Neural crest cell (in vitro differentiated cells): ENCODE data around the gene RARB. TPM values are rescaled to one million over a fixed set of nuclear protein-coding genes. Genes with fewer than 3 reads are reported as not detected.
A peak's percentile ranks its signal among the peaks of the same experiment; 100 is the strongest.

Experiments
- DNase-seq: peaks from one replicate; pipeline ENCODE4 v3.0.0; 2021; ENCODE audit warnings: low read depth, mixed read lengths, low spot score
- H3K27ac Mint-ChIP-seq: one replicate; pipeline ENCODE4 v1.8.0; 2021; ENCODE audit warnings: mild to moderate bottlenecking, mixed read lengths; ENCODE audit not compliant: unreplicated experiment
- H3K27me3 Mint-ChIP-seq: 2 replicates; pipeline ENCODE4 v1.8.0; 2021; ENCODE audit warnings: low read depth, mild to moderate bottlenecking, mixed read lengths
- H3K36me3 Mint-ChIP-seq: 2 replicates; pipeline ENCODE4 v1.8.0; 2021; ENCODE audit warnings: low read depth, mild to moderate bottlenecking, mixed read lengths
- H3K4me1 Mint-ChIP-seq: 2 replicates; pipeline ENCODE4 v1.8.0; 2021; ENCODE audit warnings: mixed read lengths
- H3K4me3 Mint-ChIP-seq: one replicate; pipeline ENCODE4 v1.8.0; 2021; ENCODE audit warnings: mild to moderate bottlenecking, mixed read lengths
- H3K9me3 Mint-ChIP-seq: 2 replicates; pipeline ENCODE4 v1.8.0; 2021; ENCODE audit warnings: mixed read lengths
- total RNA-seq: library from RNA; stranded (reverse); gene quantifications from 2 replicates; pipeline ENCODE4 v1.2.1, GENCODE V29; 2021
- TF ChIP-seq, protein P1 (sequence below): fragments of 200-600 bp; sonication (generic); conservative IDR thresholded peaks from 2 replicates; pipeline ENCODE4 v1.5.0; 2021; ENCODE audit warnings: antibody characterized with exemption, mild to moderate bottlenecking

Gene RARB
- total RNA-seq, 1 donor from 2014 or later: 0.98 TPM

- Mint-ChIP-seq H3K4me3 (no peak overlapping the region), H3K27ac (no peak overlapping the region), H3K36me3 (no peaks in the 10 kb centered on the region), H3K4me1 (peaks cover 39% of the 10 kb centered on the region), H3K9me3 (no peaks in the 10 kb centered on the region), H3K27me3 (no peaks in the 10 kb centered on the region)
- TF ChIP-seq, protein P1, sequence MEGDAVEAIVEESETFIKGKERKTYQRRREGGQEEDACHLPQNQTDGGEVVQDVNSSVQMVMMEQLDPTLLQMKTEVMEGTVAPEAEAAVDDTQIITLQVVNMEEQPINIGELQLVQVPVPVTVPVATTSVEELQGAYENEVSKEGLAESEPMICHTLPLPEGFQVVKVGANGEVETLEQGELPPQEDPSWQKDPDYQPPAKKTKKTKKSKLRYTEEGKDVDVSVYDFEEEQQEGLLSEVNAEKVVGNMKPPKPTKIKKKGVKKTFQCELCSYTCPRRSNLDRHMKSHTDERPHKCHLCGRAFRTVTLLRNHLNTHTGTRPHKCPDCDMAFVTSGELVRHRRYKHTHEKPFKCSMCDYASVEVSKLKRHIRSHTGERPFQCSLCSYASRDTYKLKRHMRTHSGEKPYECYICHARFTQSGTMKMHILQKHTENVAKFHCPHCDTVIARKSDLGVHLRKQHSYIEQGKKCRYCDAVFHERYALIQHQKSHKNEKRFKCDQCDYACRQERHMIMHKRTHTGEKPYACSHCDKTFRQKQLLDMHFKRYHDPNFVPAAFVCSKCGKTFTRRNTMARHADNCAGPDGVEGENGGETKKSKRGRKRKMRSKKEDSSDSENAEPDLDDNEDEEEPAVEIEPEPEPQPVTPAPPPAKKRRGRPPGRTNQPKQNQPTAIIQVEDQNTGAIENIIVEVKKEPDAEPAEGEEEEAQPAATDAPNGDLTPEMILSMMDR: no peak
- no peak for DNase-seq
Measured at GRCh38 chr3:25478211-25478757, 50.2 kb downstream of the RARB start.

GRCh38 chr3:25478964-25479726 lies 51.1 kb downstream of the RARB start:
- Mint-ChIP-seq H3K4me3 (no peak overlapping the region), H3K27ac (no peak overlapping the region), H3K36me3 (no peaks in the 10 kb centered on the region), H3K9me3 (no peaks in the 10 kb centered on the region), H3K4me1 (peaks cover 37% of the 10 kb centered on the region), H3K27me3 (no peaks in the 10 kb centered on the region)
- DNase-seq: no peak
- TF ChIP-seq, protein P1: no peak

- H3K9me3 Mint-ChIP-seq: no peaks in the 10 kb centered on the region
- TF ChIP-seq, protein P1: no peak
- peaks cover 35% of the 10 kb centered on the region for H3K4me1 Mint-ChIP-seq
- H3K27me3 Mint-ChIP-seq: no peaks in the 10 kb centered on the region
- H3K36me3 Mint-ChIP-seq: no peaks in the 10 kb centered on the region
- H3K4me3 Mint-ChIP-seq: no peak overlapping the region
- no peak for DNase-seq
- peak overlapping the region; percentile 8 for H3K27ac Mint-ChIP-seq
Measured at GRCh38 chr3:25479727-25480010, 51.6 kb downstream of the RARB start.

GRCh38 chr3:25480811-25481210 lies 52.7 kb downstream of the RARB start:
- Mint-ChIP-seq H3K27me3 (no peaks in the 10 kb centered on the region), H3K4me1 (peaks cover 30% of the 10 kb centered on the region)

DNA sequence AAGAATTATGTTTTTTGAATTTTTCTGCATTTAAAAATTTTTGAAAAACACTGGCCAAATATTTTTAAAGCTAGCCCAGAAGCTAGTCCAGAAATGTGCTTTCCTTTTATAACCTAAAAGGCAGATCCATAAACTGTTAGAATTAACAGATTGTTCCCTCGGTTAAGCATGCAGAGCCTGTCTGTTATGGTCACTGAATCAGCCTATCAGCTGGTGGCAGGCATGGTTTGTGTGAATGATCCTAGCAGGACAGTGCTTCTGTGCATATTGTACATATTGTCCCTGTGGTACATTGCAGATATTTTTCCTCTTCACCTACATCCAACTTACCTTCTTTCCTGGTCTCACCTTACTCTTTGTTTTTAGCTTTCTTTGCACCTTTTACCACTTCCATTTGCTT lies 53.3 kb downstream of the RARB start:
- Mint-ChIP-seq H3K27ac (peak overlapping the region; percentile 83), H3K9me3 (no peaks in the 10 kb centered on the region), H3K27me3 (no peaks in the 10 kb centered on the region), H3K4me3 (no peak overlapping the region), H3K36me3 (no peaks in the 10 kb centered on the region), H3K4me1 (peaks cover 29% of the 10 kb centered on the region)
- DNase-seq: no peak
- TF ChIP-seq, protein P1: no peak

More at GRCh38 chr3:25480811-25481210, 52.7 kb downstream of the RARB start:
- no peak overlapping the region for H3K27ac Mint-ChIP-seq
- no peak overlapping the region for H3K4me3 Mint-ChIP-seq
- TF ChIP-seq, protein P1: no peak
- no peaks in the 10 kb centered on the region for H3K36me3 Mint-ChIP-seq
- H3K9me3 Mint-ChIP-seq: no peaks in the 10 kb centered on the region
- no peak for DNase-seq
